Keratinocyte (primary cell): ENCODE measurements around the gene TM9SF3. TPM values are rescaled to one million over a fixed set of nuclear protein-coding genes. Genes with fewer than 3 reads are reported as not detected.

ENCODE experiments used
- DNase-seq: peaks from one replicate; pipeline ENCODE4 v3.0.0-alpha.2; 2011; ENCODE audit warnings: low read depth, missing footprints, low spot score
- FAIRE-seq: peaks from 2 replicates; lab custom pipeline; 2011; peaks lifted over from hg19 to GRCh38; lab: Jason Lieb, UNC
- H2AFZ ChIP-seq: 2 replicates; pipeline ENCODE4 v1.6.0; 2012; ENCODE audit warnings: low read length, control low read depth, inconsistent platforms; ENCODE audit not compliant: control insufficient read depth
- H3K27ac ChIP-seq: 2 replicates; pipeline ENCODE4 v1.5.1; 2011; ENCODE audit warnings: low read length; ENCODE audit not compliant: control insufficient read depth, insufficient read depth
- H3K27me3 ChIP-seq: 3 replicates; pipeline ENCODE4 v1.6.0; 2011; ENCODE audit warnings: low read length; ENCODE audit not compliant: control insufficient read depth, insufficient read depth; ENCODE audit errors: extremely low read depth
- H3K36me3 ChIP-seq, 2 experiments: 2 replicates in 1 of 2; 3 replicates in 1 of 2; pipeline ENCODE4 v1.5.1; 2011; ENCODE audit warnings: low read length in 2 of 2, mild to moderate bottlenecking in 1 of 2; ENCODE audit not compliant: control insufficient read depth in 2 of 2, insufficient read depth in 2 of 2; ENCODE audit errors: extremely low read depth in 1 of 2
- H3K4me1 ChIP-seq: 3 replicates; pipeline ENCODE4 v1.5.1; 2011; ENCODE audit warnings: low read length; ENCODE audit not compliant: control insufficient read depth, insufficient read depth; ENCODE audit errors: extremely low read depth
- H3K4me2 ChIP-seq: 3 replicates; pipeline ENCODE4 v1.6.0; 2011; ENCODE audit warnings: low read depth, low read length; ENCODE audit not compliant: control insufficient read depth, insufficient read depth; ENCODE audit errors: extremely low read depth
- H3K4me3 ChIP-seq, 3 experiments: fragments of 200-600 bp in 1 of 3; sonication (generic) in 1 of 3; 2 replicates in 2 of 3; 3 replicates in 1 of 3; pipeline ENCODE4 v1.5.1; 2011 to 2016; ENCODE audit warnings: low read length in 3 of 3, mild to moderate bottlenecking in 3 of 3, control low read depth in 2 of 3, inconsistent platforms in 1 of 3, low read depth in 1 of 3, mixed read lengths in 1 of 3, mixed run types in 1 of 3, moderate library complexity in 1 of 3; ENCODE audit not compliant: control insufficient read depth in 2 of 3, insufficient read depth in 2 of 3; ENCODE audit errors: extremely low read depth in 1 of 3
- H3K79me2 ChIP-seq: 2 replicates; pipeline ENCODE4 v1.6.0; 2012; ENCODE audit warnings: low read length; ENCODE audit not compliant: control insufficient read depth, insufficient read depth
- H3K9ac ChIP-seq: 3 replicates; pipeline ENCODE4 v1.6.0; 2011; ENCODE audit warnings: low read length; ENCODE audit not compliant: control insufficient read depth, insufficient read depth; ENCODE audit errors: extremely low read depth
- H3K9me1 ChIP-seq: 3 replicates; pipeline ENCODE4 v1.6.0; 2011; ENCODE audit warnings: low read length; ENCODE audit not compliant: control insufficient read depth, insufficient read depth; ENCODE audit errors: extremely low read depth
- H3K9me3 ChIP-seq: 2 replicates; pipeline ENCODE4 v1.5.1; 2012; ENCODE audit warnings: low read depth, low read length; ENCODE audit not compliant: control insufficient read depth
- H4K20me1 ChIP-seq: 3 replicates; pipeline ENCODE4 v1.6.0; 2011; ENCODE audit warnings: low read length; ENCODE audit not compliant: control insufficient read depth, insufficient read depth; ENCODE audit errors: extremely low read depth
- EZH2 ChIP-seq: IDR thresholded peaks from one replicate; pipeline ENCODE4 v1.6.1; 2012; ENCODE audit warnings: inconsistent platforms, mild to moderate bottlenecking, low read length, moderate library complexity
- dilution Hi-C: fragments of 300-500 bp; cut with MboI; formaldehyde crosslinking; loops from one replicate; pipeline ENCODE4 v1.7.0; 2020; ENCODE audit warnings: low sequenced_read_pairs; ENCODE audit not compliant: extremely low pct_ligation_motif_present
- polyA plus RNA-seq, 5 experiments: library from polyadenylated mRNA; depleted of rRNA in 3 of 5; stranded (reverse) in 3 of 5; stranded (forward) in 1 of 5; unstranded in 1 of 5; fragments of >200 nt; gene quantifications; 1 replicate in 1 of 5; 2 replicates in 3 of 5; 3 replicates in 1 of 5; pipeline versions ENCODE4 v1.2.1 to v1.2.3, GENCODE V29; 2011 to 2012; ENCODE audit warnings: missing spikeins in 2 of 5, low read depth in 1 of 5, low replicate concordance in 1 of 5
- TF ChIP-seq, protein P1 (sequence below), 3 experiments: IDR thresholded peaks in 1 of 3; conservative IDR thresholded peaks in 1 of 3; optimal IDR thresholded peaks in 1 of 3; 2 replicates in 2 of 3; 3 replicates in 1 of 3; pipeline versions ENCODE3 to v1.5.1; 2011; ENCODE audit warnings: low read length in 3 of 3, mild to moderate bottlenecking in 3 of 3, moderate library complexity in 2 of 3, control low read depth in 1 of 3, inconsistent platforms in 1 of 3; ENCODE audit not compliant: insufficient read depth in 2 of 3; ENCODE audit errors: extremely low read depth in 1 of 3

The TM9SF3 gene
- polyA plus RNA-seq, 1 donor (not counting 4 experiments of a cell fraction or from before 2014, with no cell fraction given), result 90.0 TPM

DNA sequence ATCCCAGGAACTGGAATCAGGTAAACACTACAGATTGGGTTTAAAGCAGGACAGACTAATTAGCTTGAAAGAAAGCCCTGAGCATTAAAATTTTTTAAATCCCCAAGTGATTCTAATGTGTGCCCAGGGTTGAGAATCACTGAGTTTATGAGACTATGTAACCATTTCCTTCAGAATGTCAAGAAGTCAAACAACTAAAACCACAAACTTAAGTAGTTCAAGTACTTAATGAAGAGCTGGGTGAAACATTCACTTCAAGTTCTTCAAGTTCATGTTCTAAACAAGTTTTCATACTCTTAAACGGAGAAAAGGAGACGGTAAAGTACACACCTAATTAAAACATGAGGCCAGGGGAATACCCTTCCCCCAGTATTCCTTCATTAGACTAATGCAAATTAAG, 44.9 kb downstream of the TM9SF3 start:
- FAIRE-seq (peak; percentile 9), DNase-seq (no peak)
- H3K9ac ChIP-seq, result no peak overlapping the region
- dilution Hi-C loops, result no loop called here
- TF ChIP-seq EZH2, result no peak
- TF ChIP-seq, protein P1, sequence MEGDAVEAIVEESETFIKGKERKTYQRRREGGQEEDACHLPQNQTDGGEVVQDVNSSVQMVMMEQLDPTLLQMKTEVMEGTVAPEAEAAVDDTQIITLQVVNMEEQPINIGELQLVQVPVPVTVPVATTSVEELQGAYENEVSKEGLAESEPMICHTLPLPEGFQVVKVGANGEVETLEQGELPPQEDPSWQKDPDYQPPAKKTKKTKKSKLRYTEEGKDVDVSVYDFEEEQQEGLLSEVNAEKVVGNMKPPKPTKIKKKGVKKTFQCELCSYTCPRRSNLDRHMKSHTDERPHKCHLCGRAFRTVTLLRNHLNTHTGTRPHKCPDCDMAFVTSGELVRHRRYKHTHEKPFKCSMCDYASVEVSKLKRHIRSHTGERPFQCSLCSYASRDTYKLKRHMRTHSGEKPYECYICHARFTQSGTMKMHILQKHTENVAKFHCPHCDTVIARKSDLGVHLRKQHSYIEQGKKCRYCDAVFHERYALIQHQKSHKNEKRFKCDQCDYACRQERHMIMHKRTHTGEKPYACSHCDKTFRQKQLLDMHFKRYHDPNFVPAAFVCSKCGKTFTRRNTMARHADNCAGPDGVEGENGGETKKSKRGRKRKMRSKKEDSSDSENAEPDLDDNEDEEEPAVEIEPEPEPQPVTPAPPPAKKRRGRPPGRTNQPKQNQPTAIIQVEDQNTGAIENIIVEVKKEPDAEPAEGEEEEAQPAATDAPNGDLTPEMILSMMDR (optimal IDR thresholded peaks at IDR 0.05 in 1 of 3, IDR thresholded peaks at IDR 0.05 in 1 of 3, conservative IDR thresholded peaks at IDR 0.05 in 1 of 3; ENCODE audit: extremely low read depth in 1 of 3, insufficient read depth in 2 of 3, low read length in 3 of 3), result no peak
- no peaks in the 10 kb centered on the region for H4K20me1 ChIP-seq
- no peaks in the 10 kb centered on the region for H3K27me3 ChIP-seq
- H3K4me3 ChIP-seq, result no peak overlapping the region
- H3K27ac ChIP-seq, result no peak overlapping the region
- H3K4me2 ChIP-seq, result no peak overlapping the region
- peaks cover 31% of the 10 kb centered on the region for H3K79me2 ChIP-seq
- peaks cover 4% of the 10 kb centered on the region for H3K4me1 ChIP-seq
- no peak overlapping the region for H2AFZ ChIP-seq
- H3K36me3 ChIP-seq, result peaks cover 8 to 9% of the 10 kb centered on the region in 2 experiments
- no peaks in the 10 kb centered on the region for H3K9me3 ChIP-seq
- no peaks in the 10 kb centered on the region for H3K9me1 ChIP-seq

DNA sequence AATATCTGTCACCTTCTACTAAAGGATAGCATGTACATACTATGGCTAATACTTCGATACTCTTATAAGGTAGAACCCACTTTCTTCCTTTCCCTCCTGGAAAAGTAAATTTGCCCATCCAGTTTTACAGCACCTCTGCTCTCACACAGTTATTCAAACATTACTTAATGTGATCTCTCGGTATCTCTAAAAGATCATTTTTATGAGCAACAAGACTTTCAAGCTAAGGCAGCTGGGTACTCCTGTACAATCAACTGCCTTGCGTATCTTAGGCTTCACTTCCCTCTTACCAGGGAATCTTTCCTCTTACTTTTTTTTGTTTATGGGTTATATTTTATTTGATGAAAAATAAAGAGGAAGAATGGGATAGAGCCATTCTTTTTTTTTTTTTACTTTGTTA, 46.6 kb downstream of the TM9SF3 start:
- Histone ChIP-seq H3K9me3 (no peaks in the 10 kb centered on the region), H3K4me3 (no peak overlapping the region), H3K27ac (no peak overlapping the region), H3K9me1 (no peaks in the 10 kb centered on the region), H3K4me1 (peaks cover 4% of the 10 kb centered on the region), H3K9ac (no peak overlapping the region), H3K27me3 (no peaks in the 10 kb centered on the region), H3K4me2 (no peak overlapping the region), H4K20me1 (no peaks in the 10 kb centered on the region), H2AFZ (no peak overlapping the region), H3K36me3 (peaks cover 3 to 6% of the 10 kb centered on the region in 2 experiments), H3K79me2 (peaks cover 37% of the 10 kb centered on the region)
- TF ChIP-seq, protein P1 (optimal IDR thresholded peaks at IDR 0.05 in 1 of 3, IDR thresholded peaks at IDR 0.05 in 1 of 3, conservative IDR thresholded peaks at IDR 0.05 in 1 of 3; ENCODE audit: extremely low read depth in 1 of 3, insufficient read depth in 2 of 3, low read length in 3 of 3), result no peak
- no peak for TF ChIP-seq EZH2
- FAIRE-seq (no peak), DNase-seq (no peak)
- dilution Hi-C loops, result no loop called here
